HT1080 (cell line): ENCODE data around the gene SIDT2. TPM values are rescaled to one million over a fixed set of nuclear protein-coding genes. Genes with fewer than 3 reads are reported as not detected.
A peak's percentile ranks its signal among the peaks of the same experiment; 100 is the strongest.
"Not testable (repeated sequence)": the region's sequence is repeated elsewhere in the genome, so short reads cannot be mapped to it uniquely, and the experiment has no call there.

ENCODE experiments used
- DNase-seq: peaks from one replicate; pipeline ENCODE4 v3.0.0-alpha.2; 2015; ENCODE audit warnings: low read depth
- total RNA-seq: library from RNA; depleted of rRNA; stranded (reverse); fragments of >200 nt; shearing (Covaris generic); gene quantifications from 2 replicates; pipeline ENCODE4 v1.2.3, GENCODE V29; 2014

SIDT2 gene
- total RNA-seq, 1 experiment from 2014 or later: 4.3 TPM

GRCh38 chr11:117171404-117172061, 7.0 kb upstream of the SIDT2 start:
- DNase-seq: no peak

GRCh38 chr11:117172724-117173421, 5.7 kb upstream of the SIDT2 start:
- DNase-seq: no peak

GRCh38 chr11:117175104-117175503, 3.4 kb upstream of the SIDT2 start:
- DNase-seq: no peak

- DNase-seq: no peak
Observed at GRCh38 chr11:117175781-117176180, 2.8 kb upstream of the SIDT2 start.

- no peak for DNase-seq
Observed at GRCh38 chr11:117176186-117176585, 2.4 kb upstream of the SIDT2 start.

GRCh38 chr11:117177534-117178209, 871 bp upstream of the SIDT2 start:
- DNase-seq: no peak

GRCh38 chr11:117179048-117179999, 781 bp downstream of the SIDT2 start:
- no peak for DNase-seq

GRCh38 chr11:117180020-117180419, 1.5 kb downstream of the SIDT2 start:
- DNase-seq: no peak

GRCh38 chr11:117180661-117181585, 2.4 kb downstream of the SIDT2 start:
- DNase-seq: peak; percentile 72

- no peak for DNase-seq
Observed at GRCh38 chr11:117181586-117182550, 3.3 kb downstream of the SIDT2 start.

GRCh38 chr11:117182551-117182935, 4.0 kb downstream of the SIDT2 start:
- no peak for DNase-seq

GRCh38 chr11:117183178-117183577, 4.6 kb downstream of the SIDT2 start:
- not testable (repeated sequence) for DNase-seq

- no peak for DNase-seq
Observed at GRCh38 chr11:117183724-117184349, 5.3 kb downstream of the SIDT2 start.

- no peak for DNase-seq
Observed at GRCh38 chr11:117185736-117186430, 7.3 kb downstream of the SIDT2 start.

GRCh38 chr11:117186431-117186761, 7.9 kb downstream of the SIDT2 start:
- no peak for DNase-seq

- no peak for DNase-seq
Observed at GRCh38 chr11:117187007-117187406, 8.5 kb downstream of the SIDT2 start.

- no peak for DNase-seq
Observed at GRCh38 chr11:117187428-117187798, 8.9 kb downstream of the SIDT2 start.

GRCh38 chr11:117187799-117188481, 9.4 kb downstream of the SIDT2 start:
- DNase-seq: no peak
